ENCODE results near the gene FSTL5.

DNA sequence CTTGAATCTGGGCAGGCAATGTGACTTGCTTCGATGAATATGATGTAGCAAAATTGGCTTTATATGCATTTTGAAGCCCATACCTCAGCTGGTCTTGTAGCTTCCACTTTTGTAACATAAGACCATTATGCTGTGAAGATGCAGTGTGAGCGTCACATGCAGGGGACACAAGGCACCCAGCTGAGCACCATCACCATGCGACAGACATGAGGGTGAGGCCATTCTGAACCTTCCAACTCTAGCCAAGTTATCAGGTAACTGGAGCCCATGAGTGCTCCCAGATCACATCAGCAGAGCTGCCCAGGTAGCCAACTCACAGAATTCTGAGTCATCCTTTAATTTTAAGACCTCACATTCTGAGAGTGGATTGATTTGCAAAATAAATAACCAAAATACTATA lies 705.9 kb downstream of the FSTL5 start:
- no peak for TF ChIP-seq CTCF (conservative IDR thresholded peaks at IDR 0.05)
- TF ChIP-seq EZH2 (IDR thresholded peaks at IDR 0.05; ENCODE audit: low read depth) = no peak
